NCI-H2081 (cell line): ENCODE results near the gene RPL6.
"Not testable (repeated sequence)": the region's sequence is repeated elsewhere in the genome, so short reads cannot be mapped to it uniquely, and the experiment has no call there.

ENCODE experiments used
- DNase-seq, 2 experiments: peaks; one replicate each; lab custom pipeline; 2025; lab: John Stamatoyannopoulos, UW

The RPL6 gene

DNA sequence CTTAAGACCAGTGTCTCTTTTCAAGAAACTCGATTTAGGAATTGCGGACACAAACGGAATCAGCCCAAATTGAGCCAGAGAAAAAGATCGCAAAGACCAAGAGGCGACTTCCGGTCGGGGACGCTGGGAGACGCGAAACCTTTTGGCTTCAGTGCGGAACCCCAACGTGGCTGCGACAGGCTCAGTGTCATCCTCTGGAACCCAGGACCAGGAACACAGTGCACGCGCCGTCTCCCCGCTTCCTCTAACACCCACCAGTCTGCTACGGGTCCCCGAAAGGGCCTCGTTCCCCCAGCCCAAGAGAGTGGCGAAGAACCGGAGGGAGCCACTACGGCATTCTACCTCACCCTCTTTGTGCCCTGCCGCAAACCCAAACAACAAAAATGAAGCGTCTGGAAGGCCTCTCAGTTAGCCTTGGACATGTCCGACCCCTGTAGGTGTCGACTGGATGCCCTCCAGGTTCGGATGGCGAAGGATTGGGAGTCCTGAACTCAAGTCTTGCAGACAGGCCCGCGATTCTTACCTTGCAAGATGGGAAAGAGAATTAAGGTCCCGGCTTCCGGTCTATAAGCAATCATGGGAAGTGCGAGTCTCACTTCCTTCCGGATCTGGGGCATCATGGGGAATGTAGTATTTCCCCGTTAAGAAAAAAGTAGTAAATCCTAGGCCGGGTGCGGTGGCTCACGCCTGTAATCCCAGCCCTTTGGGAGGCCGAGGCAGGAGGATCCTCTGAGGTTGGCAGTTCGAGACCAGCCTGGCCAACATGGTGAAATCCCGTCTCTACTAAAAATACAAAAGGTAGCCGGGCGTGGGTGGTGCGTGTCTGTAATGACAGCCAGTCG, at the start of gene RPL6:
Gene RPL6 (minus strand): TSS at position 542 of the 842 bp plus-strand sequence. CDS start 949 bp downstream, outside the sequence.
- DNase-seq = peak; percentile 90 to 95

DNA sequence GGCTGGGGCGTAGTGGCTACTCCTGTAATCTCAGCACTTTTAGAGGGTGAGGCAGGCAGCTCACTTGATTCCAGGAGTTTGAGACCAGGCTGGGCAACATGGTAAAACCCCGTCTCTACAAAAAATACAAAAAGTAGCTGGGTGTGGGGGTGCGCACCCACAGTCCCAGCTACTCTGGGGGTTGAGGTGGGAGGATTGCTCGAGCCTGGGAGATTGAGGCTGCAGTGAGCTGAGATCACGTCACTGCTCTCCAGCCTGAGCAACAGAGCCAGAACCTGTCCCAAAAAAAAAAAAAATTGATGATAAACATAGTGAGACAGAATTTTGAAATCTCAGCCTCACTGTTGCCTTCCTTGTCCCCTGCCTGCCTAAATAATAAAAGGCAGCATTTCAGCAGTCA, 49.3 kb upstream of the RPL6 start:
- no peak for DNase-seq

DNA sequence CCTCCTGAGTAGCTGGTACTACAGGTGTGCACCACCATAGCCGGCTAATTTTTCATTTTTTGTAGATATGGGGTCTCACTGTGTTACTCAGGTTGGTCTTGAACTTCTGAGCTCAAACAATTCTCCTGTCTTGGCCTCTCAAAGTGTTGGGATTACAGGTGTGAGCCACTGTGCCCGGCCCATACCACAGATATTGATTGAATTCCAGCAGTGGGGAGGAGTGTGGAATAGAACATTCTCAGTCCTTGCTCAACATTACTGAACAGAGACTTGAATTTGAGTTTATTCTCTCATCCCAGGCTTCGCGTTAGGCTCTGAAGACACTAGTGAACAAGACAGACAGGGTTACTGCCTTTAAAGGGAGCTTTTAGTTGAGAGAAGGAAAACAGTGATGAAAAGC, 48.9 kb upstream of the RPL6 start:
- DNase-seq = no peak

DNA sequence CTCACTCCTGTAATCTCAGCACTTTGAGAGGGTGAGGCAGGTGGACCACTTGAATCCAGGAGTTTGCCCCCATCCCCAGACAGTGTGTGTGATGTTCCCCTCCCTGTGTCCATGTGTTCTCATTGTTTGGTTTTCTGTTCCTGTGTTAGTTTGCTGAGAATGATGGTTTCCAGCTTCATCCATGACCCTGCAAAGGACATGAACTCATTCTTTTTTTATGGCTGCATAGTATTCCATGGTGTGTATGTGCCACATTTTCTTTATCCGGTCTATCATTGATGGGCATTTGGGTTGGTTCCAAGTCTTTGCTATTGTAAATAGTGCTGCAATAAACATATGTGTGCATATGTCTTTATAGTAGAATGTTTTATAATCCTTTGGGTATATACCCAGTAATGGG, 47.7 kb upstream of the RPL6 start:
- not testable (repeated sequence) for DNase-seq

DNA sequence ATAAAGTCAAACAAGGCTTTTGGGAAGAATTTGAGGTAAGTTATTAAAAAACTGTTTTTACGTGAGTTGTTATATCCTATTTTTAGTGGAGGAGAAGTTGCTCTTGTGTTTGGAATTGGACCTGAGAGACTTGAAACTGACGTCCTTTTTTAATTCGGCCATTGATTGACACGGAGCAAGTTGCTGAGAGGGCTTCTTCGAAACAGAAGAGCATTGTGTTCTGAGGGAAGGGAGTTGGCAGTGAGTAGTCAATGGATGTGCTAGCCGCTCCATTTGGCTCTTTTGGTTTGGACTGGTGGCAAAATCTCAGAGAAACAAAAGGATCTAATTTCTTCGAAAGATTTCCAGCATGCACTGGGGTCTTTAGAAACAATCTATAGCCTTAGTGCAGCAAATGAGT, 46.6 kb upstream of the RPL6 start:
- DNase-seq = no peak

DNA sequence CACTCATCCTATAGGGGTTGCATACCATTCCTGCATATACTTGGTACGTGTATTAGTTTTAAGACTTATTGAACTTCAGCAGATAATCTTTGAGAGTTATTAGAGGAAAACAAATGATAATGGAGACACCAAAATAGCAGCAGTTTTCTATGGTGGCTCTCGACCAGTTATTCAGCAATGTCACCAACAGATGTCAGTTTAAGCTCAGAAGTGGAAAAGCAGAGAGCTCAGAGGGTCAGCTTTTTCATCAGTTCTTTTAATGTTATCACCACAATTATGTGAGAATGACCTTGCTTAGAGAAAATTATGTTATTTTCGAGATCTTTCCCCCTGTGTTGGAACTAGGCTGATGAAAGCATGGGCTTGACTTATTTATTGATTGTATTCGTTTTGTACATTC, 41.3 kb upstream of the RPL6 start:
- no peak for DNase-seq

DNA sequence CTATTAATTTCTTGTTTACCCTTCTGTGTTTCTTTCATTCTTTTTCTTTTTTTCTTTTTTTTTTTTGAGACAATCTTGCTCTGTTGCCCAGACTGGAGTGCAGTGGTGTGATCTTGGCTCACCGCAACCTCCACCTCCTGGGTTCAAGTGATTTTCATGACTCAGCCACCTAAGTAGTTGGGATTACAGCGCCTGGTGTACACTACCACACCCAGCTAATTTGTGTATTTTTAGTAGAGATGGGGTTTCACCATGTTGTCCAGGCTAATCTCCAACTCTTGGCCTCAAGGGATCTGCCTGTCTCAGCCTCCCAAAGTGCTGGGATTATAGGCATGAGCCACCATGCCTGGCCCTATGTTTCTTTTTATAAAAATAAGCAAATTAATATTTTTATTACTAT, 38.8 kb upstream of the RPL6 start:
- DNase-seq = not testable (repeated sequence)

DNA sequence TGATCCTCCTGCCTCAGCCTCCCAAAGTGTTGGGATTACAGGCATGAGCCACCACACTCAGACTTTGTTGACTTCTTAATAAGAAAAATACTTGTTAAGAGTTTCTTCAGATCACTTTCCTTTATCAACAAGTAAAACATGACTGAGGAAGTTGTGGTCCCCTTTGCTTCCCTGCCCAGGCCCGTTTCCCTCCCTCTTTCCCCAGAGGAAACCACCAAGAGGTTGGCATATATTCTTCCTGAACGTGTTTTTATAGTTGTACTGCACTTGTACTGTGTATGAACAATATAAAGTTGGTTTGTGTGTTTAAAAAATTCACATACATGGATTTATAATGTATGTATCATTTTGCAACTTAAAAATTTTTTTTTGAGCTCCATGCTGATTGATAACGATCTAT, 37.7 kb upstream of the RPL6 start:
- no peak for DNase-seq

DNA sequence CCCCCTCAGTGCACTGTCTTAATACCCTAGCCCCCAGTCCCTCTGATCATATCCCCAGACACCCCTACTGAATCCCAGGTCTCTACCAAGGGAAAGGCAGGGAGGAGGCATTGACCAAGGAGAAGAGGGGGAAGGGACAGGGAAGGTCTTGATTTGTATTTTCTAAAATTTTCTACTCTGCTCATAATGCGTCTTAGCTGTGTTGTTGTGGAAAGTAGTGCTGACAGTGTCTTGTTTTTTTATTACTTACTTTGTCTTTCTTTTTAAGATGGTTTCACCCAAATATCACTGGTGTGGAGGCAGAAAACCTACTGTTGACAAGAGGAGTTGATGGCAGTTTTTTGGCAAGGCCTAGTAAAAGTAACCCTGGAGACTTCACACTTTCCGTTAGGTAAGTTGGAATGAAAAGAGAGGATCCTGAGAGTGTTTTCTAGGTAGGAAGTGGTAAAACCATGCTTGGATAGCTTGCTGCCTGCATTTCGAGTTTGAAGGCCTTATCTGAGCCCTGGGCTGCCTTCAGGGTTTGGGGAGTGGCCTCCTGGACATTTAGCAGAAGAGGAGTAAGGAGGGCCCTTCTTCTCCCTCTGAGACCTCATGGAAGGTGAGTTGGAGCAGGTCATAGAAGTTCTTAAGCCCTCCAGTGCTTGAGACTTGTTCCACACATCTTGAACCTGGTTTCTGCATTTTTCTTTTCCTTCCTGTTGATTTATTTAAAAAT, 36.8 kb upstream of the RPL6 start:
- no peak for DNase-seq

DNA sequence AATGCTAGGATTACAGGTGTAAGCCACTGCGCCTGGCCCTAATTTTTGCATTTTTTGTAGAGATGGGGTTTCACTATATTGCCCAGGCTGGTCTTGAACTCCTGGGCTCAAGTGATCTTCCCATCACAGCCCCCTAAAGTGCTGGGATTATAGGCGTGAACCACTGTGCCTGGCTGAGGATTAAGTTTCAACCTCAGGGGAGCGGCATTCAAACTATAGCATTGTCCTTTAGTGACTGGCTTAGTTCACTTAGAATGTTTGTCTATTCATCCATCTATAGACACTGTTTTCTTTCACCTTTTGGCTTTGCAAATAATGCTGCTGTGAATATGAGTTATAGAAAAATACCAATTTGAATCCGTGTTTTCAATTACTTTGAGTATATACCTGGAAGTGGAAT, 34.5 kb upstream of the RPL6 start:
- no peak for DNase-seq

DNA sequence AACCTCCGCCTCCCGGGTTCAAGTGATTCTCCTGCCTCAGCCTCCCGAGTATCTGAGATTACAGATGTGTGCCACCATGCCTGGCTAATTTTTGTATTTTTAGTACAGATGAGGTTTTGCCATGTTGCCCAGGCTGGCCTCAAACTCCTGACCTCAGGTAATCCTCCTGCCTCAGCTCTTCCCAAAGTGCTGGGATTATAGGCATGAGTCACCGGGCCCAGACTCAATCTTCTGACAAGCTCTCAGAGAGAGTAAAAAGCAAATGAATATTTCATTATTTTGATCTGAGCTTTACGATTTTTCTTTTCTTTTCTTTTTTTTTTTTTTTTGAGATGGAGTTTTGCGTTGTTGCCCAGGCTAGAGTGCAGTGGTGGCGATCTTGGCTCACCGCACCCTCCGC, 31.2 kb upstream of the RPL6 start:
- DNase-seq = not testable (repeated sequence)

DNA sequence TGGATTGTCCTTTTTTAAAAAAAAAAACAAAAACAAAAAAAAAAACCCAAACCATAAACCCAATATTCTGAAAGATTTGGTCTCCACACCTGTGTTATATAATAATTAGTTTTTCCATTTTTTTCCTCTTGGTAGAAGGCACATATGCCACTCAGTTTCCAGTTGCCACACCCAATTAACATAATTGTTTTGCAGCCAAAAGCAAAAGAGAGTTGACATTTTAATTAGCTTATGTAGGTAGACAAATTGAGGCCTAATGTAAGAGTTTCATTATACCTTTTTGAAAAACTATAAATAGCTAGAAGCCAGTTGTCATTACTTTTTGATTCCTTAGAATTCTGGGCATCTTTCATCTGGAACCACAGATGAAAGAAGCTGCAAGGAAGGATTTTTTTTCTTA, 30.4 kb upstream of the RPL6 start:
- peak in 1 of 2 experiments; percentile 8 for DNase-seq

DNA sequence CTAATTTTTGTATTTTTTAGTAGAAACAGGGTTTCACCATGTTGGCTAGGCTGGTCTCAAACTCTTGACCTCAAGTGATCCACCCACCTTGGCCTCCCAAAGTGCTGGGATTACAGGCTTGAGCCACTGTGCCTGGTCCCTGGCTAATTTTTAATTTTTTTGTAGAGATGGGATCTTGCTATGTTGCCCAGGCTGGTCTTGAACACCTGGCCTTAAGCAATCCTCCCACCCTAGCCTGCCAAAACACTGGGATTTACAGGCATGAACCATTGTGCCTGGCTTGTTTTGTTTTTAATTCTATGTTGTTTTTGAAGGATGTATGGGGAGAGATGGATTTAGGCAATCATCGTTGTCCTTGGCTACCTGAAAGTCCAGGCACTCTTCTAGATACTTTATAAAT, 29.2 kb upstream of the RPL6 start:
- not testable (repeated sequence) for DNase-seq

DNA sequence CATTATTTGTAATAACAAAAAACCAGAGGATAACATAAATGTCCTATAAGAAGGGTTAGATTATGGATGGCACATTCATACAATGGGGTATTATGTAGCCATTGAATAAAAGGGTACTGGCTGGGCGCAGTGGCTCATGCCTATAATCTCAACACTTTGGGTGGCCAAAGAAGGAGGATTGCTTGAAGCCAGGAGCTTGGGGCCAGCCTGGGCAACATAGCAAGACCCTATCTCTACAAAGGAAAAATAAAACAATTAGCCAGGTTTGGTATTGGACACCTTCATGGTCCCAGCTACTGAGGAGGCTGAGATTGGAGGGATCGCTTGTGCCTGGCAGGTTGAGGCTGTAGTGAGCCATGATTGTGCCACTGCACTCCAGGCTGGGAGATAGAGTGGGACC, 24.1 kb upstream of the RPL6 start:
- DNase-seq = no peak

DNA sequence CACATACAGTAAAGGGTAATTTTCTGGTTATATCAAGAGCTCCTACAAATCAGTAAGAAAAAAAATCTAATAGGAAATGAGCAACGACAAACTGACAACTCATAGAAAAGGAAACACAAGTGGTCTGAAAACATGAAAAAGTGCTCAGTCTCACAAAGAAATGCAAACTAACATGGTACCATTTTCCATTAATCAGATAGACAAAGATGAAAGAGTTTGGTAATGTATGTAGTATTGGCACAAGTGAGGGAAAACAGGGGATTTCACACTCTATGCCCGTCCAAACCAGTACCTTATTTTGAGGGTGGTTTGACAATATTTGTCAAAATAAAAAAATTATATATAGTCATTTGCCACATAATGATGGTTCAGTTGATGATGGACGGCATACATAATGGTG, 22.6 kb upstream of the RPL6 start:
- no peak for DNase-seq

DNA sequence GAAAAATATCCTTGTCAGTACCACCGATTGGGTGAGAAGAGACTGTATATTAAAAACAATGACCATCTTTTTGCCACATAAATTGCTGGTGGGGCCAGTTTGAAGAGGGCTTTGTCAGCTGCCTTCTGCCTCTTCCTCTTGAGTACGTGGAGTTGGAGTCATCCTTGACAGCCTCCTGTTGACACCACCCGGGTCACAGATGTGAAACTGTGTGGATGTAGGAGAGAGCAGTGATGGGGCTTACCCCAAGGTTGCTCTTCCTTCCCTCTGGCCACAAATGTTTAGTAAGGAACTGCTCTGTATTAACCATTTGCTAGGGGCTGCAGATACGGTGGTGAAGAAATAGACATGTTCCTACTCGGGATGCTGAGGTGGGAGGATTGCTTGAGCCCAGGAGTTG, 21.5 kb upstream of the RPL6 start:
- DNase-seq = no peak

DNA sequence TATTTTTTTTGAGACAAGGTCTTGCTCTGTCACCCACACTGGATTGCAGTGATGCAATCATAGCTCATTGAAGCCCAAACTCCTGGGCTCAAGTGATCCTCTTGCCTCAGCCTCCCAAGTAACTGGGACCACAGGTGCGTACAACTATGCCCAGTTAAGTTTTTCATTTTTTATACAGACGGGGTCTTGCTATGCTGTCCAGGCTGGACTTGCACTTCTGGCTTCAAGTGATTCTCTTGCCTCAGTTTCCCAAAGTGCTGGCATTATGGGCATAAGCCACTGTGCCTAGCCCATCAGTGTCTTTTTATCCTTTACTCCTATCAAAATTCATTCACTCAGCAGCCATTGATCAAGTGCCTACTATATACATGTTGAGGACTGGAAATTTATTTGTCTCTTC, 18.4 kb upstream of the RPL6 start:
- DNase-seq = no peak

DNA sequence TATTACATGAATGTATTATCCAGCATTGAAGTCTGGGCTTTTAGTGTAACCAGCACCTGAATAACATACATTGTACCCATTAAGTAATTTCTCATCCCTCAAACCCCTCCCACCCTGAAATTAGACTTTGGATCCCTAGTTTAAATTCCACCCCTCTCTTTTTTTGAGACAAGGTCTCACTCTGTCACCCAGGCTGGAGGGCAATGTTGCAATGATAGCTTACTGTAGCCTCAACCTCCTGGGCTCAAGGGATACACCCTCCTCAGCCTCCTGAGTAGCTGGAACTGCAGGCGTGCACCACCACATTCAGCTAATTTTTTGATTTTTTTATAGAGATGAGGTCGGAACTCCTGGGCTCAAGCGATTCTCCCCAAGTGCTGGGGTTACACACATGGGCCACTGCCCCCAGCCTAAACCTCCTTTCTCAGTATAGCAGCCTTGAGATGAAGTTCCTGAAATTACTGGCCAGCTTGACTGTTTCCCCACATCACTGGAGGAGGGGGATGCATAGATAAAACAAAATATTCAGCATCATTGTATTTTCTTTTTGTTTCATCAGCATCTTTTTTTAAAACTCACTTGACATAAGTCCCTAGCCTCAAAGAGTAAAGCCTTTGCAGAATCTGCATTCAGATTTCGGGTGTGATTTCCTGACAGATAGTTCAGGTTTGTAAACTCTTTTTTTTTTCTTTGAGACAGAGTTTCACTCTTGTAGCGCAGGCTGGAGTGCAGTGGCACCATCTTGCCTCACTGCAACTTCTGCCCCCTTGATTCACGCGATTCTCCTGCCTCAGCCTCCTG, 16.4 kb upstream of the RPL6 start:
- no peak for DNase-seq

DNA sequence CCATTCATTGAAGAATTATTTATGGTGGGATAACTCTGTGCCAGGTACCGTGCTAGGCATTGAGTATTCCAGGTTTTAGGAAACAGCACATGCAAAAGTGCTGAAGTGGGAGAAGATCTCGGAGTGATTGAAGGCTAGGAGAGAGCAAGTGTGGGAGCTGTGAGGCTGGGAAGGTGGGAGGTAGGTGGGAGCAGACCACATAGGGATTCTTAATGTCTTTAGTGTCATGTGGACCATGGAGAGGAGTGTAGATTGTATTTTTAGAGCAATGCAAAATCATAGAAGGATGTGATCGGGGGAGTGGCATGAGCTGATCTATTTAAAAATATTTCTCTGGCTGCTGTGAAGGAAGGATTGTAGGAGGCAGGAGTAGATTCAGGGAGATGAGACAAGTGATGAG, 14.7 kb upstream of the RPL6 start:
- DNase-seq = no peak

DNA sequence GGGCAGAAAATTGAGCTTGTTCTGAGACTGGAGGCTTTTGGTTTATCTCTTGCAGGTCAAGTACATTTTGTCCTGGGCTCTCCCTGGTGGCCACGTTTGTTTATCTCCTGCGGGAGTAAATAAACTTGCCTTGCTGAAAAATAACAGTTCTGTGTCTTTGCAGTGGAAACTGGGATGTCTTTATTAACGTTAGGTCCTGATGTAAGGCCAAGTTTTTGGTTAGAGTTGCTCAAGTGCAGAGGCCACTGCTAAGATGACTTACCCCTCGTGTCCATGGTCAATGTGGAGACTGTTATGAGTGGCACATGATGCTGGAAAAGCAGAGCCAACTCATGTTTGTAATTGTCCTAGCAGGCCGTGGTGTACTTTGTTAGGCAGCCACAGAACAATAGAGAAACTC, 13.1 kb upstream of the RPL6 start:
- DNase-seq = no peak

DNA sequence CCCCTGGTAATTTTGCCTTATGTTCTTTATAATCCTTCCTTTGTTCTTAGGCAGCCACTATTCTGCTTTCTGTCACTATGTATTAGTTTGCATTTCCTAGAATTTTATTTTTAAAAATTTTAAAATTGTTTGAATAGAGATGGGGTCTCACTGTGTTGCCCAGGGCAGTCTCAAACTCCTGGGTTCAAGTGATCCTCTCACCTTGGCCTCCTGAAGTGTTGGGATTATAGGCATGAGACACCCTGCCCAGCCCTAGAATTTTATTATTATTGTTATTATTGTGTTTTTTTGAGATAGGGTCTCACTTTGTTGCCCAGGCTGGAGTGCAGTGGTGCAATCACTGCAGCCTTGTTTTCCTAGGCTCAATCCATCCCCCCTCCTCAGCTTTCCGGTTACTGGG, 12.0 kb upstream of the RPL6 start:
- DNase-seq = no peak

DNA sequence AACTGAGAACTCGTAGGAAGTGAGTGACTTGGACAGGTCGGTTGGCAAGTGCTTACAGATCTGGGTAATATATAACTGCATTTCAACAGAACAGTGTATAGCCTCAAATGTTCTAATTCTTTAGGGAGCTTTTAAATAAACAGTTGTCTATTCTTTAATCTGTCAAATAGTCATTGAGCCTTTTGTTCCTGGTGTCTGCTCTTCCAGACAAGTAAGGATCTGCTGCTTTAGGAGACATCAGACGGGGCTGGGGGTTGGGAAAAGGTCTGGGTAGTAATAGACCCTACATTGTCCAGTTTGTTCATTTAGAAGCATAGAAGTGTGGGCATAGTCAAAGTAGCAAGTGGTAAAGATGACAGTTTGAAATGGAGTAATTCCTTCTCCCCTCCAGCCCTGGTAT, 11.3 kb upstream of the RPL6 start:
- no peak for DNase-seq
